ENCODE measurements around the gene NFE2L2. TPM values are rescaled to one million over a fixed set of nuclear protein-coding genes. Genes with fewer than 3 reads are reported as not detected.
"Not testable (repeated sequence)": the region's sequence is repeated elsewhere in the genome, so short reads cannot be mapped to it uniquely, and the experiment has no call there.

Gene NFE2L2
- total RNA-seq, 1 donor from 2014 or later: 29.7 TPM

DNA sequence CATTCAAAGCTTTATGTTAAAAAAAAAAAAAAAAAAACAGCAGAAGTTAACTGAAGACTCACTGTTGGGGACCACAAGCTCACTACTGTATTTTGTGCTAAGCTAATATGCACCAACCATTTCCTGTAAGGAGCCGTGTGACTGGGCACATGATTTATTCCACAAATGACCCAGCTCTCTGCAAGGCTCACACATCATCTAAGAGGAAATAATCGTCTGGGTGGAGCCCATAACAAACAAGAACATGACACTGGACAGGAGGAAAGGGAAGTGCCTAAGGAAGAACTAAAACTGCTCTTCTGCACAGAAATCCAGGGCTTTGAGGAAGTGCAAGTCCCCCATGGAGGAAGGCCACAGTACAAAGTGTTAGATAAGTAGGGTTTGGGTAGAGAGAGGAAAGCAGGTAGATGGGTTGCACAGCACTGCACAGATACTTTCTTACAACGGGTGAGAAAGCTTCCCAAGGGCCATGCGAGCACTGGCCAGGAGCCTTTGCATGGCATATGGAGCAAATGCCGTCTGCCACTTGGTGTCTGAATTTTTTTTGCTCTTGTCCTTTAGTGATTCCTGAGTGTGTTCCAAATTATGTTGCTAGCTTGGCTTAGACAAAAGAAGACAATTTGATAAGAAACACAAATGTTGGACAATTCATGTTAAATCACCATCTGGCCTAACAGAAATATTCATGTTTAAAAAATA, 24.4 kb downstream of the NFE2L2 start:
- DNase-seq (ENCODE audit: low read depth, low spot score): no peak

DNA sequence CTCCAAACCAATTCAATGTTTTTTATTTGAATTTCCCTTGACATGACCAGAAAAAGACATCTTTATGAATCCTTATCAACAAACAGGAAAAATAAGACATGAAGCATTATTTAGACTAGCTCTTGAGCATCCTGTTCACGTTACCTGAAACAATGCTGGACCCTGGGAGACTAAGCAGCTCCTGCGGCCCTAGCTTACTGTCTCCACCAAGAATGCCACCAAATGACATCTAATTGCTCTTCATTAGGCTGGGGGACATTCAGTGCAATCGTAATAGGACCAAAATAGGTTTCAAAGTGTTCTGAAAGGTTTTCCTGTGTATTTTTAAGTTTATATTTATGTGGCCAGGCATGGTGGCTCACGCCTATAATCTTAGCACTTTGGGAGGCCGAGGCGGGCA, 25.5 kb downstream of the NFE2L2 start:
- no peak for DNase-seq (ENCODE audit: low read depth, low spot score)

DNA sequence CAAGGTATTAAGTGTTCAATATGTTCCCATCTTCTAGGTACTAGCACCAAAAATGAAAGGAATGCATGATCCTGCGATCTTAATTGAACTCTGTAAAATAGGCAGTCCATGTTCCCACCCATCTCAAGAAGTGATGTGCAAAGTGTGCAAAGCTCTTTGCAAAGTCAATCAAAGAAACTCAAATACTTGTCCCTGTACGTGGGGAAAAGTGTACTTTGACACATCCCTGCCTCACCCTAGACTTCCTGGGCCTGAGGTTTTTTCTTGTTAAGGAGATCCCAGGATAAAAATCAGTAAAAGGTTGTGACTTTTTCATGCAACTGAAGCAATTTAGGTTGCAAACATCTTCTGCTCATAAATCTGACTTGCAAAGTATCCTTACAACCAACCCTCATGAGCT, 26.6 kb downstream of the NFE2L2 start:
- DNase-seq (ENCODE audit: low read depth, low spot score): no peak

DNA sequence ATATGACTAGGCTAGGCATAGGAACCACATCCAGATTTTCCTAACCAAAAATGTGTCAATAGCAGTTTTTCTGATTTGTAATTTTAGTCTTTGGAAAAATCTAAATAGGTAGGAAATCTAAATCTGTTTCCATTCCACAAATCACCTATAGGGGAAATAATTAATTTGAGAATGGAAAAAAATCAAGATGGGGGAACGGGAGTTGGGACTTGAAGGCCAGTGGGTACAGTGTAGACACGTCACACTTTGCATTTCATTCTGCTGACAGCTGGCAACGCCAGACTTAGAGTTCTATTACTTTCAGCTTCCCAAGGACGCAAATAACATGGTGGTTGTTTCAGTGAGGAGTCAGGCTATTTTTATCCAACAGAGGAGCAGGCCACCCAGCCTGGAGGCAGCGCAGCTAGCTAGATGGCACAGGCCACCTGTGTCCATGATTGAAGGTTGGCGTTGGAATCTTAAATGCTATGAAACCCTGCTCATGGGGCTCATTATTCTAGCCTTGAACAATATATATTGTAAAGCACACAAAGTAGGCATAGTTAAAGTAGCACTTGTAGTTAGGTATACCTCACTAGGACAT, 28.6 kb downstream of the NFE2L2 start:
- no peak for DNase-seq (ENCODE audit: low read depth, low spot score)

DNA sequence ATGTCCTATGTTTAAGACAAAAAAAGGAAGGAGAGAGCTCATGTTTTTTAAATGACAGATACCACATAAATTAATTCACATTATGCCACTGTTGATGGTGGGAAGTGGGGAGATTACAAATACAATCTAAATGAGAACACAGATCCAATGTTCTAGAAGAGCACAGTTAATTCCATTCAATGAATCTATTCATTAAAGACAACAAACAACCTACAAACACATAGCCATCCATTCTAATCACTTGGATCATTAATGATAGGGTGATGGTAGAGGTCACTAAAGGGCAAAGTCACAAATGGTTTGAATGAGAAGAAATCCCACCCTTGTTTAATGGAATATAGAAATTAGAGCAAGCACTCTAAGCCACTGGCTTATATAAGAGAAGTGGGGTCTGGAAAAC, 30.3 kb downstream of the NFE2L2 start:
- no peak for DNase-seq (ENCODE audit: low read depth, low spot score)

DNA sequence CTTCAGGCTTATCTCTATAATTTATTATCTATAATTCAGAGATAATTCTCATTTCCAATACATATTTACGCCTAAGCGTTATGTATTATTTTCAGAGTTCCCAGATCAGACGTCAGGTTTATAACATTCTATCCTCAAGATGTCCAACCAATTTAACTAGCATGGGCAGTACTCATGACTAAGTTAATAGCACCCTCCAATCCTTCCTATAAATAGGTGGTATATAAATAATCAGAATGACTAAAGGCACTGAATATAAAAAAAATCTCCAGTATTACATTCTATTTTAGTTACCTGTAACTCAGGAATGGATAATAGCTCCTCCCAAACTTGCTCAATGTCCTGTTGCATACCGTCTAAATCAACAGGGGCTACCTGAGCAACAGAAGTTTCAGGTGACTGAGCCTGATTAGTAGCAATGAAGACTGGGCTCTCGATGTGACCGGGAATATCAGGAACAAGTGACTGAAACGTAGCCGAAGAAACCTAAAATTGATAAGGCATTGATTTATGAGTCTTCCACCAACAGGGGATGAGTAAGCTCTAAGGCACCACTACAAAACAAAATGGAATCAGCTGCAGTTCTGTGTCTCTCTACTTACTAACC, 32.3 kb downstream of the NFE2L2 start:
- DNase-seq (ENCODE audit: low read depth, low spot score): no peak

DNA sequence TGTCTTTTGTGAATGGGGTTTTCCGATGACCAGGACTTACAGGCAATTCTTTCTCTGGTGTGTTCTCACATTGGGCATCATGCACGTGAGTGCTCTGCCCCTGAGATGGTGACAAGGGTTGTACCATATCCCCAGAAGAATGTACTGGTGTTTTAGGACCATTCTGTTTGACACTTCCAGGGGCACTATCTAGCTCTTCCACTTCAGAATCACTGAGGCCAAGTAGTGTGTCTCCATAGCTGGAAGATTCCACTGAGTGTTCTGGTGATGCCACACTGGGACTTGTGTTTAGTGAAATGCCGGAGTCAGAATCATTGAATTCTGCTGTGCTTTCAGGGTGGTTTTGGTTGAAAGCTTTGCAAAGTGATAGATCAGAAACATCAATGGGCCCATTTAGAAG, 33.3 kb downstream of the NFE2L2 start:
- no peak for DNase-seq (ENCODE audit: low read depth, low spot score)

DNA sequence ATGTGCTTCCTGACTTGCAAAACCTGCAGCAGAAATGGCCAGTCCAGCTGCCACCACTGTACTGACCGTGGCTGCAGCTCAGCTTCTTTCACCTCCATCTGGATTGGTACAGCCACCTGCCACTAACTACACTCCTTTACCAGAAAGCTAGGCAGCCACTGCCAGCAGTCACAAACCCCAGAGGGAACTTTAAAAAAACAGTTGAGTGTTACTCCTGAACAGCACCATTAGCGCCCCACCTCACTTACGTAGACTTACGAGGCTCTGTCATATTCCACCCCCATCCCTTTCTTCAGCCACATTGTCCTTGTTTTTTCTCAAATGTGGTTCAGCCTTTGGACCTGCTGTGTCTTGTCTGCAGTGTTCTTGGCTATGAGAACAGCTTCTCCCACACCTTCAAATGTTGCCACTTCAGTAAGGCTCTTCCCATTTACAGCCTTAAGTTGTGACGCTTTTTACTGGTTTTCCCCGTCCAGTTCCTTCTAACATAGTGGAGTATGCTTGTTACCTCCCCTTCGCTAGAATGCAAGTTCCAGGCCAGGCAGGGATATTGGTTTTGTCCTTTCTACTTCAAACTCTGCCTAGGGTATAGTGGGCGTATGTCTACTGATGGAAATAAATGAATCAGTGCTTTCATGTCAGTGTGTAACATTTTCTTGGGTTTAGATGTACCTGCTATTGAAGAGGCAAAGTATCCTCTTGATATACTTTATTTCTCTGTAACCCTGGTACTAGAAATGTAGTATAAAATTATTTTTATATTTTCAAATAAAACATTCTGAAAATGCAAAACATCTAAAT, 34.9 kb downstream of the NFE2L2 start:
- DNase-seq (ENCODE audit: low read depth, low spot score): no peak

DNA sequence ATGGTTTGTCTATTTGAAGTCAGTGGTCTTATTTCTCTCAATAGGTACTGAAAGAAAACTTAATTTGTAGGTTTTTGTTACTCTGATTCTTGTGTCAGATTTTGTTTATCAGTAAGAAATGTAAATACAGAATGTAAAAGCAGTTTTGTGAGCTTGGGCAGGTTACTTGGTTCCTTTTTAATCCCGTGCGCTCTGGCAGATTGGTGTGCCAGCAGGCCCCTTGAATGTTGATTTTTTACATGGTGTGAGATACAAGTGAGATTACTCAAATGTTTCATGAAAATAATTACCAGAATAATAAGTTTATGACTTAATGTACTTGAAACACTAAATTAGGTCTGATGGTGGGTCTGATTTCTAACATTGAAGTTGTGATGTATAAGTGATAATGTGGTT, 38.6 kb downstream of the NFE2L2 start:
- no peak for DNase-seq (ENCODE audit: low read depth, low spot score)

DNA sequence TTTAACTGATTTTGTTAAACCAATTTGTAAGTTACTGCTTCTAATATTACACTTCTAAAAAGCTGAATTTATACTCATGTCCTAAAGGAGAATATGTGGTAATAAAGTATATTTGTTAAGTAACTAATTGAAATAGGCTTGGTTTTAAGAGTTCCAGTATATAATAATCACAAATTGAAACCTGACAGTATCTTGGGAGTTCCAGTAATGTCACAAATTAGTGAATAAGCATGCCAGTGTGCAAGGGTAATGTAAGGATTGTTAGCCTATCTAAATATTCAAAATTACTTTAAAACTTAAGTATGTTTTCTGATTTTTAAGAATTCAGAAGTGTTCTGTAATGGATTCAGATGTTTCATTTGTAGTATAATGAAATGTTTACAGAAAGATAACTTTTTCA, 41.1 kb downstream of the NFE2L2 start:
- not testable (repeated sequence) for DNase-seq (ENCODE audit: low read depth, low spot score)

DNA sequence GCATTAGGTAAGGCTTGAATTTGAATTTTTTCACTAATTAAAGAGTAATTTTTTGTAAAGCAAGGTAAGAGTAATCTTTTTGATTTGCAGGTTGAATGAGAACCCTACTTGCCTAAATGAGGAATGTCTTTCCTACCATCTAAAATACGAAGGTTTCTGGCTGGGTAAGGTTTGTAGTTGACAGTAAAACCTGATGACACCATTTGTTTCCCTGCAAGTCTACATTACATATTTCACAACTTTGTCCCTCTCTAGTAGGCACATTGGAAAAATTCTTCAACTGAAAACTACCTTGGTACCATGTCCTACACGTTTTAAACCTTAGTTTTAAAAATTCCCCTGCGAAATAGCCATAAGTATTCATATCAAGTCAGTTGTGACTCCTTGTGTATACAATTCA, 42.6 kb downstream of the NFE2L2 start:
- no peak for DNase-seq (ENCODE audit: low read depth, low spot score)

DNA sequence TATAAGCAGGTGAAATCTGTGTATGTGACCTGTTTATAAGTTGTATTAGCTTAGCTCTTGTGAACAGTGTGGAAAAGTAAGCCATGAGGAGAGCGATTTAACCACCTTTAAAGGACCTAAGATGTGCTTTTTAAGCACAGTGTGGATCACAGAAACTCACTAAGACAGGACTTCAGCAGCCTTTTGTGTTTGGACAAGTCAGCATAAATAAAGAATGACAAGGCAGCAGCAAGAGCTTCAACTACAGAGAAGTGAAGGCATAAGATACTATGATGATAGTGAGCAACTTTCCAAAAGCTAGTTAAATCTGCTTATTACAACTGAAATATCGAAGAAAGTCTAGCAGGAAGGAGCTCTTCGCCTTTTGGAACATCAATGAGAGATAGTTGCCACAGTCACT, 43.0 kb downstream of the NFE2L2 start:
- DNase-seq (ENCODE audit: low read depth, low spot score): no peak

DNA sequence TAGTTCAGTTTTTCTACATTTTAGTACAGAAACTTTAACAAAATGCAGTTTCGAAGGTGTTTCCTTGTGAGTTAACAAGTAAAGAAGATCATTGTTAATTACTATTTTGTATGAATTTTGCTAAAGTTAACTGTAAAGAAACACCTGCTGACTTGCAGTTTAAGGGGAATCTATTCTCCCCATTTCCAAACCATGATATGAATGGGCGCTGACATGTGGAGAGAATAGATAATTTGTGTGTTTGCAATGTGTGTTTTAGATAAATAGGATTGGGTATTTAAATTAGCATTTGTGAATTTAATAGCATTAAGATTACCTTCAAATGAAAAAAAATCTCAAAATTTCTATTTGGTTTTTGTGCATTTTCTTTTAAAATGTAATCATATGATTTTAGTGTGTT, 44.7 kb downstream of the NFE2L2 start:
- DNase-seq (ENCODE audit: low read depth, low spot score): not testable (repeated sequence)

DNA sequence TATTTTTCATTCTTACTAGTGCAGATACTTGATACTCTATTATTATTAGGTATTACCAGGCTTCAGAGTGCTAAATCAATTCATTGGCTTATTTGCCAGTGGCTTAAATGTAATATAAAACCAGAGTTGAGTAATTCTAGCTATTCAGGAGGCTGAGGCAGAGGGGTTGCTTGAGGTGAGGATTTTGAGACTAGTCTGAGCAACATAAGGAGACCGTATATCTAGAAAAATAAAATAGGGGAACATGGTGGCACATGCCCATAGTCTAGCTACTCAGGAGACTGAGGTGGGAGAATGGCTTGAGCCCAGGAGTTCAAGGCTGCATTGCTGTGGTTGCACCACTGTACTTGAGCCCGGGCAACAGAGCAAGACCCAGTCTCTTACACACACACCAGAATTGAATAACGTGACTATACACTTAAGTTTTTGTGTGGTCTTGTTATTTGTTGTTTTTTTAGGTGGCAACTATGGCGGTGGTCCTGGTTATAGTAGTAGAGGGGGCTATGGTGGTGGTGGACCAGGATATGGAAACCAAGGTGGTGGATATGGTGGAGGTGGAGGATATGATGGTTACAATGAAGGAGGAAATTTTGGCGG, 47.2 kb downstream of the NFE2L2 start:
- DNase-seq (ENCODE audit: low read depth, low spot score): no peak

DNA sequence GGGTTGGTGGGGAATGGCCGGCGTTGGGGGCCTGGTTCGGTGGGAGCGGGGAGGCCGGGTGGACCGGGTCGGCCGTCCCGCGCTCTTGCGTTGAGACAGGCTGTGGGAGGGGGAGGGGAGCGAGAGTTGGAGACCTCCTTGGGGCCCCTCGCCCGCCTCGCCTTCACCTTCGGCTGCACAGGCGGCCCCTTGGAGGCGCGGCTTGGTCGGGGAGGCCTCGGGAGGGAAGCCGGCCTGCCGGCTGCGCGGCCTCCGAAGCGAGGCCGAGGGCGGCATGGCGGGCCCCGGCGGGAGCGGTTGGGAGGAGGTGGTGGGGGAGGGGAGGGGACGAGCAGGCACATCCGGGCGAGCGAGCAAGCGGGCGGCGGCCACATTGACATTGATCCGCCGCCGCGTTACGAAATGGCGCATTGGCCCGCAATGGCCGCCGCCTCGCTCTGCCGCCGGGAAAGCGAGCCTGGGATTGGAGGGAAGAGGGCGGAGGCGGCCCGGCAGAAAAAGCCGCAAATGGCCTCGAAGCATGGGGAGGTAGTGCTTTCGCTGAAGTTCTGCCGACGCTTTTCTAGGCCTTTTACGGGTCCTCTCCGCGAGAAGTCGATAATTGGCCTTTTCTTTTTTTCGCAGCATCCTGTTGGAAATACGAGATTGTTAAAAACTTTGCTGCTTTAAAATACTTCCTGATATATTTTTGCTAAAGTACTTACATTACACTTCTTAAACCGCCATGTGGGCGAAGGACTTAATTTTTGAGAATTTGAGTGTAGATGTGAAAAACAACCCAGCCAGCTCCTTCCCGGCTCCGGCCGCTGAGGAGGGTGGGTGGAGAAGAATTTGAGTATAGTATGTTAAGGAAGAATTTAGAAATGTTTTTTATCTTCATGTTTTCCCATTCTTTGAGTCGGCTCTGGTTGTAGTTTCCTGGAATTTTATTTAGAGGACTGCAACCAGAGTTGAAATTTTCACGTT, 51.4 kb downstream of the NFE2L2 start:
- DNase-seq (ENCODE audit: low read depth, low spot score): peak; percentile 60

DNA sequence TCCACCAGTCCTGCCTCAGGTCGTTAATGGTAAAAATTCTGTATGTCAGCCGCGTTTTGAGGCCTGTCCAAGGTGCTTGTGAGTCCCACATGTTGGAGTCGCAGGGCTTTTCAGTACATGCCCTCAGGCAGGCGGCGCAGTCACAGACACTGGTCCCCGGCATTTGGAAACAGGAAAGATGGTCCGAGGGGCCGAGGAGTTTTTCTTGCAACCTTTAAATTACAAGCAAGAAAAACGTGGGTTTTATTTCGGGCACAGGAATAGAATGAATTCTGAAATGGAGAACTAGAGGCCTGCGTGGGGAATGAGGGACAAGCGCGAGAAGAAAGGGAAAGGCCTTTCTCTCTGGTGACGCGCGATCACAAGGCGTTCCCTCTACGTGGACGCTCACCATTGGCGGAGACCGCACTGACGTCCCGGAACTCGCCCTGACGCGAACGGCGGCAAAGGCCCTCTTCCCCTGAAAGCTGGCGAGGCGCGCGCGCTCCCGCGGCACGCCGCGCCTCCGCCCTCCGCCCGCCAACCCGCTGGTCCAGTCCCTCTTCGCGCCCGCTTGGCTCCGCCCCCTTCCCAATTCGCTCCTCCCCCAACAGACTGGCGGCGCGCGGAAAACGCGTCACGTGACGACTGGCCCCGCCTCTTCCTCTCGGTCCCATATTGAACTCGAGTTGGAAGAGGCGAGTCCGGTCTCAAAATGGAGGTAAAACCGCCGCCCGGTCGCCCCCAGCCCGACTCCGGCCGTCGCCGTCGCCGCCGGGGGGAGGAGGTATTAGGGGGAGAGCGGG, 52.2 kb downstream of the NFE2L2 start, which contains the start of gene HNRNPA3:
Gene HNRNPA3 (plus strand): TSS at position 689 of the 785 bp plus-strand sequence. CDS start 6 bp downstream, at position 695.
- peak; percentile 97 for DNase-seq (ENCODE audit: low read depth, low spot score)

DNA sequence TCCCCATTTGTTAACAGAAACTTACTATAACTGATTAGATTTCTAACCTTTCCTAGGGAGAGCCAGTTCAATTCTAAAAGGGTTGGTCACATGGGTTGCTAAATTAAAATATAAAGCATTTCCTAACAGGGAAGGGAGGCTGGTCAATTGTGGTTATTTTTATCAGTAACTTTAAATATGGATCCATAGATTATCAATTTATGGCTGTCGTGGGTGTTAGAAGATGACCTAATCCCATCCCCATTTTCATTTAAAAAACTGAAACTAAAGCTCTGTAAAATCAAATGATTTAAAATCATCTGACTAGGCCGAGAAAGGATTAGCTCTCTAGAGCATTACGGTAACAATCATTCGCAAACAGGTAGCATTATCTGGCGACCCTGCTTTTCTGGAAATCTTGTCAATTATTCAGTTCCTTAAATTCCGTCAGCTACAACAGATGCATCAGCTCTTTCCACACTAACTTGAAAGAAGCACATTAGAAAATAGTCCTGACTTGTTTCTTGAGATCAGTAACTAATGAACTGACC, 52.9 kb downstream of the NFE2L2 start:
- no peak for DNase-seq (ENCODE audit: low read depth, low spot score)

DNA sequence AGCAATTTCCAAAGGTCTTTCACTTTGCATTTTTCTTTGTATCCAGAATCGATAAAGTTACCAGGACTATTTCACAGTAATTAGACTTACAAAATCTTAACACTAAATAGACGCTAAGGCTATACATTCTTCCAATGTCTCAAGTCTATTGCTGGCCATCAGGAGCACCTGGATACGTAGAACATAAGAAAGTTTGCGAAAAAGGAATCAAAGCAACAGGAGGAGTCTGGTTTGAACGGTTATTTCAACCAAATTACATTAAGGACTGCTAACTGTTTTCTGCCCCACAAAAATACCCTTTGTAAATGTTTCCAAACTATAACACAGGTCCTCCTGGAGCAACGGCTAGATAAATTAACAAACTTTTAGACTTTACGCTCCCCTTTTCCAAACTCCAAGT, 53.4 kb downstream of the NFE2L2 start:
- DNase-seq (ENCODE audit: low read depth, low spot score): no peak

DNA sequence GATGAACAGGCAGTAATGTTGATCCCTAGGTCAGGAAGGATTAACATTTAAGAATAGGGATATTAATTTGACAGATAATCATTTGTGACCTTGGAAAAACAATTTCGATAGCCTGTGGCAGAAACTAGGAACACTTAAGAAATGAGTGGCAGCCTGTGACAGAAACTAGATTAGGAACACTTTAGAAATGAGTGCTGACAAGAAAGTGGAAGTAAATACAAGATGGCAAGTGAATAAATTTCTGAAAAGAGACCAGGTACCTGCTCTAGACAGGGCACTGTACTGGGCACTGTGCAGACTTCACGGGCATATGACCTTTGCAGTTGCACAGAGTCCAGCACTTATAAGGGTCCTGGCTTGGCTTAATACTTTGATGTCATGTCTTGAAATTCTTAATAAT, 57.4 kb downstream of the NFE2L2 start:
- DNase-seq (ENCODE audit: low read depth, low spot score): no peak

Data from pulmonary artery endothelial cell (primary cell).